Astrocyte of the hippocampus (primary cell): ENCODE measurements around the gene CAST.
"Not testable (repeated sequence)": the region's sequence is repeated elsewhere in the genome, so short reads cannot be mapped to it uniquely, and the experiment has no call there.

ENCODE experiments used
- DNase-seq: peaks from one replicate; pipeline ENCODE4 v3.0.0; 2011; ENCODE audit warnings: low read depth, low spot score

Gene CAST

GRCh38 chr5:96661855-96662724, at the start of gene CAST:
TSS of gene CAST (plus strand) at chr5:96662376. CDS start at chr5:96662423, 47 bp downstream.
- peak; percentile 92 for DNase-seq

GRCh38 chr5:96614110-96614691, 48.0 kb upstream of the CAST start:
- DNase-seq, result peak; percentile 95

DNA sequence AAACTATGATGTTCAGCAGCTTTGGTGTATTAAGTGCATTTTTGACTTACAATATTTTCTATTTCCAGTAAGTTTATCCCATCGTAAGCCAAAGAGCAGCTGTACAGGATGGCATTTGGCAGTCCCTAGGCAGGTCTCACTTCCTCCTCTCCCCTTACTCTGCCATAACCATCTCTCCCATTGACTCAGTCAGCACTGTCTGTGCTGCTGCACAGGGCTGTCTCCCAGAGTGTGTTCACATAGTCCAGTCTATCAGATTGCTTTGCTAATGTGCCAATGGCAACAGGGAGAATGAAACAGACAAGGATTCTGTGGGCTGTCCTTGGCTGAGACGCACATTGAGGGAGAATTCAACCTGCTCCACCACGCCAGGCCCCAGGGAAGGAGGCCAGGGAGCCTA, 47.0 kb upstream of the CAST start:
- peak; percentile 48 for DNase-seq

GRCh38 chr5:96616801-96617200, 45.4 kb upstream of the CAST start:
- DNase-seq, result no peak

- DNase-seq, result not testable (repeated sequence)
These were observed 43.7 kb upstream of the CAST start for GRCh38 chr5:96618311-96619016.

GRCh38 chr5:96619946-96620345, 42.2 kb upstream of the CAST start:
- no peak for DNase-seq

- DNase-seq, result no peak
These were observed 37.6 kb upstream of the CAST start for GRCh38 chr5:96624596-96624995.

GRCh38 chr5:96625365-96625764, 36.8 kb upstream of the CAST start:
- DNase-seq, result no peak

DNA sequence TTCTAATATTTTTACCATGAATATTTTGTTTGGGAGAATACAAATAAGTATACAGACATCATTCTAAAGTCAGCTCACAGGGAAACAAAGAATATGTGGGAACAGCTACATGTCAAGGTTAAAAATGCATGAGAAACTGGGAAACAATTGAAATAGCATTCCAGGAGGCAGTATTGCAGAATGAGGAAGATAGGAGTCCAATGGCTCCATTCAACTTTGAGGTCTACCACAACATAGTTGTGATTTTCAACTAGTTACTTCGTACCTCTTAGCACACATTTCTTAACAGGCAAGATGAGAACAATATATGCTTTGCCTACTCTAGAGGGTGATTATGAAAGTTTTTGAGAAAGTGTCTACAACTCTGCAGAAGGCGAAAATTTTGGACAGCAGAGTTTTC, 35.2 kb upstream of the CAST start:
- peak; percentile 92 for DNase-seq

DNA sequence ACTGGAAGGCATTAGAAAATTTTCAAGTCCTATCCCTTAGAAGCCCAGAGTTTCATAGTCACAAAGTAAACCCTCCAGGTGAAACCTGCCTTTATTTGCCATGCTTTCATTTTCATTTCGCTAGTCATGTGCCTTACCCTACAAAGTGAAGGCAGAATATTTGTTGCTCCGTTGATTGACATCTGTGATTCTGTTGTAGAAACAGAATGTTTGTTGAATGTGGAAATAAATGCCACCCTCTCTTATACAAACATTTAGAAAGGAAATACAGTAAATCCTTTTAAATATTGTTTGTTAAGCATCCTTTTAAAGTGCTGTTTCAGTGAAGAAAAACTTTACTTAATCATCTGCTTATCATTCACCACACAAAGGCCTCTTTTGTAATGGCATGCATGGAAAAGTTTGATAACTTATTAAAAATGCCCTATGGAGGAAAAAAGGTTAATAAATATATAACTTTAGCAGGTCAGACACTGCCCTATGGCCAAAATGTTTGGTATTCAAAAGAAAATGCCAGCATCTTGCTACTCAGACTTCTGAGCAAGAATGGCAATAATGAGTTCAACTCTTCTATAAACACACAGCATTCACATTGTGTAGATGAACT, 34.3 kb upstream of the CAST start:
- DNase-seq, result no peak

DNA sequence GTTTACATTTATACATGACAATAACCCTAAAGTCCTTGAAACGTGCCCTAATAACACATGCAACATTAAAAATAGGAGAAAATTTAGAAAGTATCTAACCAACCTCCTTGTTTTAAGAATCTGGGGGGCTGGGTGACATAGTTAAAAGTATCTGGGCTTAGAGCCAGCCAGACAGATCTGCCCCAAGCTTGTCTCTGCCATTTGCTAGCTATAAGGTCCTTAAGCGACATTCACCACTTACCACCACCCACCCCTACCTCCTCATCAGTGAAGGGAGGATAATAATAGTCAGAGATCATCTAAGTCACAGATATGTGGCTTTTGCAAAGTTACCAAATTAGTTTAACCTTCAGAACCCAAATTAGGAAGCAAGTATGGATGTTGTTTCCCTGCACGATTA, 33.8 kb upstream of the CAST start:
- no peak for DNase-seq

DNA sequence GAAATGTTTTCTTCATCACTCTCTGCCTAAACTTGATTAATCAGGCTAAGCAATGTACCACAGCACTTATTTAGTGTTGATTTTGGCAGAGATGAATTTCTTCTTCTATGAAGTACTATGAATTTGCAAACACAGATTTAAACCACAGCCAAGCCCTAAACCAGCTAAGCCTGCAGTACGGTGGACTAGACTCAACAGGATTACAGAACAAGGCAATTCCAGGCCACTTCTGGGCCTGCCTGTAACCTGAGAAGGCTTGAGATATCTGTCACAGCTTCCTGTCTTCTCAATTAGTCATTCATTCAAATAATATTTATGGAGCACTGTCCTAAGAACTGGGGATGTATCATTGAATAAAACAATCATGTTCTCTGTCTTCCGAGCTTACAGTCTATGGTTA, 32.4 kb upstream of the CAST start:
- DNase-seq, result peak; percentile 93

DNA sequence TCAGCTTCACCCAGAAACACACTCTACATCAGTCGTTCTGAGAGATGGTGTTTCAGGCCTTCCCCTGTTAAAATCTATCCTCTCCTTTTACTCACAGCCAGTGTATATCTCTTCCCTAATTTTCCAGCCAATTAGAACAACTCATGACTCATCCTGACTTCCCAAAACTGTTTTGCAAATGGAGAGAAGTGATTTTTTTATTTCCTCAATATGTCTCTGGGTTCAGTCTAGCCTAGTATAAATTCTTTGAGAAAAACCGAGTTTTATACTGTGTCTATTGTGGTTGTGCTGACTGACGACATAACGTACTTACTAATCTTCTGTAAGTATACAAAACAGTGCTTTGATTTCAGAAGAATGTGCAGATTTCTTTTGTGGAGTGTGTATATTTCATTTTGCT, 28.4 kb upstream of the CAST start:
- DNase-seq, result no peak

DNA sequence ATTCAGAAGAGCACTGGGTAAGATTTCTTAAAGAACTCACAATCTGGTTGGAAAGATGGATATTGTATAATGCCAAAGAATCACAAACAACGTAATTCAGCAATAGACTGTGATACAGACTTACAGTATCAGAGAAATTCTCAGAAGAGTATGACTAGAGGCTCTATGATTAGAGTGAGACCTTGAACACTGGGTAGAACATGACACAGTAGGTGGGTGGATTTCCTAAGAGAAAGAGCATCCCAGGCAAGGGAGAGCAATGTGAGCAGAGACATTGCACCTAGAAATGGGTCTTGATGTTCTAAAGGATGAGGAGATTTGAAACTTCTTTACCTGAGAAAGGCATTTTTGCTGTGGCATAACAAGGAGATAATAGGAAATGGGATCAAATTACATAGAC, 27.3 kb upstream of the CAST start:
- no peak for DNase-seq

DNA sequence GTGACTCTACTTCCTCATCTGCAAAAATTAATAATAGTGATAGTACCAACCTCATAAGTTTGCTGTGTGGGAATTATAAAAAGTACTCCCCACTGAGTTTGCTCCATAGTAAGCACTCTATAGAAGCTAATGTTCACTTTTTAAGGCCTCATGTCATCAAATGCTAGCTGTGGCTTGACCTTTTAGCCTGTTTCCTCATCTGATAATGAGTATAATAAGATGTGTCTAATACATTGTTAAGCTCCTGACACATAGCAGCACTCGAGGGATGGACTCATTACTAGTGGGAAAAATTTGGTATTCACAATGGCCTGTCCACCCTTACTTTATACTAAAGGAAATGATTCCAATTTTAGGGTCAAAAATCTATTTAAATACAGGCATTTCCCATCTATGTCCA, 26.1 kb upstream of the CAST start:
- DNase-seq, result no peak

DNA sequence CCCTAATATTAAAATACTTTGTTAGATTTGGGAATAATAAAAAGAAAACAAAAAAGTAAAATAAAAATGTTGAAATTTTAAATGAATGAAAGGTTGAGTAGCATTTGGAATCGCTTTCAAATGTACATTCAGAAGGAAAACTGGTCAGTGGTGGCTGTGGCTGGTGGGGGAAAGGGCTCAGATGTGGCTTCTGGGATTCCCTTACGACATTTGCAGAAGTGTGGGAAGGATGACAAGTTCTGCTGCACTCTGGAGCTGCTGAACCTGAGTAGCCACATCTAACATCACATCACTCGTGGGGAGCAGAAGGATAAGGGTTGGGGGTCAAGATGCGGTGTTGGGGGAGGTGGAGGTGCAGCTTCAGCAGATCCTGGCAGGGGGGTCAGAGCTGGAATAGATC, 25.6 kb upstream of the CAST start:
- no peak for DNase-seq

DNA sequence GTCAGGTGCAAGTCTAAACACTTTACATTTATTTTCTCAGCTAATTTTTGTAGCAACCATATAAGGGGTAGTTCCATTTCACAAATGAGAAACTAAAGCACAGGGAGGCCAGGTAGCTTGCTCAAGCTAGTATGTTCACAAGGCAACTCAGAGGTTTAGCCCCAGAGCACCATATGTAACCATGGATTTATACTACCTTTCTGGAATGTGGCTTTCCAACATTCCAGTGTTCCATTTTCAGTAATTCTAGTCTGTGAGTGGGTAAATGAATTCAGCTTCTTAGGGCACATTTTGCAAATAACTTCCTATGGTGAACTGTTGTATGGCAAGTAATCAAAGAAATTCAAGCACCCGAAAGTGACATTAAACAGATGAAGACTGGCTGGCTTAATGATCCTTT, 25.0 kb upstream of the CAST start:
- no peak for DNase-seq

DNA sequence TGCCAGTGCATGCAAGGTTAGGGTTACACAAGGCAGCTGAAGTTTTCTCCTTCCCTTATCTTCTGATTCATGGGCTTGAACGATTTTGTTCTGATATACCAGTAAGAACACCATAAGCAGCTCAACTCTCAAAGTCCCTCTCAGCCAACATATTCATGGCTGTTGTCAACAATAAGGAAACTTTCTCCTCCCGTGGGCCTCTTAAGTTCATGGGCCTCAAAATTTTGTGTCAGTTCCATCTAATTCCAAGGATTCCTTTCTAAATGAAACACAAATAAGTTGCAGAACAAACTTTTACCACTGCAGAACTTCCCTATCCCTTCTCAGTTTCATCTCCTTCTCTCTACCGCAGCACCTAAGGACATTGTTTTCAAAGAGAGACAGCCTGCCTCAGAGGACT, 23.6 kb upstream of the CAST start:
- DNase-seq, result no peak

GRCh38 chr5:96640696-96641095, 21.5 kb upstream of the CAST start:
- DNase-seq, result no peak

GRCh38 chr5:96641368-96642280, 20.6 kb upstream of the CAST start:
- DNase-seq, result no peak

- no peak for DNase-seq
These were observed 19.9 kb upstream of the CAST start for GRCh38 chr5:96642281-96642640.
